Measurements from ENCODE around the gene PACSIN2. TPM values are rescaled to one million over a fixed set of nuclear protein-coding genes. Genes with fewer than 3 reads are reported as not detected.
A peak's percentile ranks its signal among the peaks of the same experiment; 100 is the strongest.
"Not testable (repeated sequence)": the region's sequence is repeated elsewhere in the genome, so short reads cannot be mapped to it uniquely, and the experiment has no call there.

Gene PACSIN2
- total RNA-seq, 1 donor from 2014 or later: 63.0 TPM

DNA sequence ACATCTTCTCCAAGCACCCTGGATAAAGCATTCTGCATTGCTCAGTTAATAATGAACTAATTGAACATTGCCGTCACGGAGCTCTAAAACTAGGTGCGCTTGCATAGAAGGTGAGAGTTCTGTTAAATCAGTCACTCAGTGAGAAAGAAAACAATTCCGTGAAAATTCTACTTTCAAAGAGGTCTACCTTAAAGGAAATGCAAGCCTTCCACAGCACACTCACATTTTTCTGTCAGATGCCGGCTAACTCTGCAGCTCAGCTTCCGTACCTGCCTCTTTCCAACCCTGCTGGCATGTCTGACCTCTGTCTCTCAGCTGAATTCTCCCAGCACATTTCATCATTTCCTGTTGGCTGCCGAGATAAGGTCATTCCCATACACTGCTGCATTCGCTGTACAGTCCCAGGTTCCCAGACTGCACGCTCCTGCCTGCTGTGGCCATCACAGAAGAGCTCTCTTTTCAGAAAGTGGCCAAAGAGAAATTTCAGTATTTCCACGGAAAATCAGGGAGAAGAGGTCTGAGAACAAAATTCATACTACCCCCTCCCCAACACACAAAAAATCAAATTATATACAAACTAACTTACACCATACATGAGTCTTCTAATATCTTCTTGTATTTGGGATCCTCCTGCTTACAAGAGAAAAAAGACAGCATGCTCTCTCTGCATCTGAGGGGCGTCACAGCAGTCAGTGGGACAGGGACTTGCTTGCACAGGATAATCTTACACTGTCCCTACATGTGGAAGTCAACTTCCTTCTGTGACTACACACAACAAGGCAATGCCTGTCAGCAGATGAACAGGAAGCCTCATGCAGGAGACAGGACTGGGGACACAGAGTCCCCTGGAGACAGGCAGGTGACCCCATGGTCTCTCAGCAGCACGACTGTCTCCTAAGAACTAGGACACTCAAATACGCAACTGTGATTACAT is 55.1 kb downstream of the PACSIN2 start:
- peak overlapping the region; percentile 49 for H3K4me3 ChIP-seq (ENCODE audit: low read depth, low read length)
- TF ChIP-seq CTCF (conservative IDR thresholded peaks at IDR 0.05; ENCODE audit: low read depth, low read length): no peak
- DNase-seq (ENCODE audit: low read depth): peak; percentile 83

- peak overlapping the region; percentile 49 for H3K4me3 ChIP-seq (ENCODE audit: low read depth, low read length)
- no peak for TF ChIP-seq CTCF (conservative IDR thresholded peaks at IDR 0.05; ENCODE audit: low read depth, low read length)
- no peak for DNase-seq (ENCODE audit: low read depth)
These were observed 56.0 kb downstream of the PACSIN2 start for GRCh38 chr22:42958937-42959336.

DNA sequence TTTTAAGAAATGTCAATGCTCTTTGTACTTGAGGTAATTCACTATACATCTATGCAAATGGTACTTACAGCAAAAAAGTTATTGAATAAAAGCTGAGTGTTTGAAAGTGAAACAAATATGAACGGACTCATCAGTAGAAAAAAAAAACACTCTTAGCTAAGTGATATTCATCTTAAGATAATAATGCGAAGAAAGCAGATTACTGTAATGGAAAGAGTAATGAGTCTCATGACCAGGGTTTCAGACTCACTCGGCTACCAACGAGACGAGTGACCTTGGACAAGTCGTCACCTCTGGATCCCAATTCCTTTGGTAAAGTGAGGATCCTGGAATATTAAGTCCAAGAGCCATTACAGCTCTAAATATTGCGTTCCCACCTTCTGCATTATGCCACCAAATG is 57.0 kb downstream of the PACSIN2 start:
- no peak for DNase-seq (ENCODE audit: low read depth)
- TF ChIP-seq CTCF (conservative IDR thresholded peaks at IDR 0.05; ENCODE audit: low read depth, low read length): no peak
- peak overlapping the region; percentile 49 for H3K4me3 ChIP-seq (ENCODE audit: low read depth, low read length)

- H3K4me3 ChIP-seq (ENCODE audit: low read depth, low read length): peak overlapping the region; percentile 49
- no peak for DNase-seq (ENCODE audit: low read depth)
- no peak for TF ChIP-seq CTCF (conservative IDR thresholded peaks at IDR 0.05; ENCODE audit: low read depth, low read length)
These were observed 57.4 kb downstream of the PACSIN2 start for GRCh38 chr22:42957544-42957943.

DNA sequence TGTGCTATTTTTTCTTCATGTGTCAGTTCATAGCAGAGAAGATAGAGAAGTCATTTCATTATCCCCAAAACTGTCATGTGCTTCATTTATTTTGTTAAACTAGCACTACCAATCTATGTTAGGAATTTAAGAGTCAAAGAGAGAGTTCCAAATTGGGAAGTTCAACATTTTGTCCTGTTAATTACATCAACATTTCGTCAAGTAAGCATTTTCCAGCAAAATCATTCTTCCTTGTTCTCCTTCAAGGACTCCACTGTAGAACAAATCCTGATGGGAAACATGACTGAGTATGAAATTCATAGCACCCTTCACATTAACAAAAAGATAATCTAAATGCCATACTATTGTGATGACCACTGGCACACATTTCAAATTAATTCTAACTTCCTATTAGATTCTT is 59.1 kb downstream of the PACSIN2 start:
- no peak for DNase-seq (ENCODE audit: low read depth)
- no peak overlapping the region for H3K4me3 ChIP-seq (ENCODE audit: low read depth, low read length)
- no peak for TF ChIP-seq CTCF (conservative IDR thresholded peaks at IDR 0.05; ENCODE audit: low read depth, low read length)

GRCh38 chr22:42955087-42955635 is 59.8 kb downstream of the PACSIN2 start:
- no peak for DNase-seq (ENCODE audit: low read depth)
- TF ChIP-seq CTCF (conservative IDR thresholded peaks at IDR 0.05; ENCODE audit: low read depth, low read length): no peak
- no peak overlapping the region for H3K4me3 ChIP-seq (ENCODE audit: low read depth, low read length)

DNA sequence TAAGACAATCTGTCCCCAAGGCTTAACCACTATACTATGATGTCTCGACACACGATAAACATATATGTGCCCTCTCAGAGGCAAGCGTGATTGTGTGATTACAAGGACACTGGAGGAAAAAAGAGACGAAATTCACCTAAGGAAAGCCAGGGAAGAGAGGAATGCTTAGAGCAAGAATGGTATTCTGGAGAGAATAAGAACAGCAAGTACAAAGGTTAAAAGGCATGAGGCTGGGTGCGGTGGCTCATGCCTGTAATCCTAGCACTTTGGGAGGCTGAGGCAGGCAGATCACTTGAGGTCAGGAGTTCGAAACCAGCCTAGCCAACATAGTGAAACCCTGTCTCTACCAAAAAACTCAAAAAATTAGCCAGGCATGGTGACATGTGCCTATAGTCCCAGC is 61.2 kb downstream of the PACSIN2 start:
- DNase-seq (ENCODE audit: low read depth): not testable (repeated sequence)

More for the DNA sequence above, 61.2 kb downstream of the PACSIN2 start:
- H3K4me3 ChIP-seq (ENCODE audit: low read depth, low read length): not testable (repeated sequence)
